ENCODE results near the gene RNF126.

Gene RNF126

GRCh38 chr19:601310-601709, 61.7 kb downstream of the RNF126 start:
- TF ChIP-seq CTCF (IDR thresholded peaks at IDR 0.05; ENCODE audit: insufficient read depth, low read length): no peak
- no peak for TF ChIP-seq REST (IDR thresholded peaks at IDR 0.05; ENCODE audit: insufficient replicate concordance, low read depth)
- TF ChIP-seq POLR2AphosphoS5 (IDR thresholded peaks at IDR 0.05; ENCODE audit: low read depth): no peak
- TF ChIP-seq GABPA (IDR thresholded peaks at IDR 0.05; ENCODE audit: low read depth): no peak
- TF ChIP-seq SPI1 (IDR thresholded peaks at IDR 0.05; ENCODE audit: borderline replicate concordance, low read depth): no peak
- no peak overlapping the region for H3K4me3 ChIP-seq (replicated peaks; ENCODE audit: insufficient read depth, low read length)
- no peaks in the 10 kb centered on the region for H3K27me3 ChIP-seq (ENCODE audit: insufficient read depth, poor library complexity, severe bottlenecking)
- no peak for DNase-seq (ENCODE audit: low read depth in 1 of 2, low spot score in 1 of 2)
- H3K27ac ChIP-seq (replicated peaks): no peak overlapping the region

Measured in HL-60 (cell line).